ENCODE data around the gene PRDM16. TPM values are rescaled to one million over a fixed set of nuclear protein-coding genes. Genes with fewer than 3 reads are reported as not detected.

PRDM16 gene
- total RNA-seq, 1 experiment from 2014 or later = 0.17 TPM

DNA sequence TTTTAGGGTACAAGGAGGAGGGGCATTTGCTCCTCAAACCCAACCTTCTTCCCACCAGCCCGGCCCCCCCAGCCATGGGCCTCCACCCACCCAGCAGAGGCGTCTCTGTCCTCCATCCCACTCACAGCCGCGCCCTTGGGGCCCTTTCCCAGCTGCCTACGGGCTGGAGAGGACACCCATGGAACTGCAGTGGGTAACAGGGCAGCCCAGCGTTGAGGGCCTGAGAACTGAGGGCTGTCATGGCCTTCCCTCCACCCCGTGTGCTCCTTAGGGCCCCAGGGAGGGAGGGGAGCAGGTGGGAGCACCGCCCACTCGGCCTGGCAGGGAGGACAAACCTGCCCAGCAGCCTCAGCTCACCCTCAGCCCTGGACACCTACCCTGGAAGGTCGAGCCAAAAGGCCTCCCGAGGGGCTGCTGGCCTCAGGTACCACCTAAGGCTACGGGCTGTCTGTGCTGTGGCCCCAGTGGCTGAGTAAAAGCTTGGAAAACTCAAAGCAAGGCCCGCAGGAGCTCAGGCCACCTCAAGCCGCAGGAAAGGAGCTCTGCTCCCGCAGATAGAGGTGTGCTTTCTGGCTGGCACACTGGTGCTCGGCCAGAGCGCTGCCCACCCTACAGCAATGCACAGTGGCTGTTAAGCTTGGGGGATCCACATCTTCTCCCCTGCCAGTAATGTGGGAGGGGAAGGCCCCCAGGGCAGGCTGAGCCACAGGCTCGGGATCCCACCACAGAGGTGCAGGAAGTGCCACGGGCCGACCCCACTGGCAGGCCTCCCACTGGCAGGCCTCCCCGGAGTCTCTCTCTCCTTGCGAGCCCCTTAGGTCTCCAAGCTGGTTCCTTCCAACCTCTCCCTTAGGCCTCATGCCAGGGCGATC, 383.2 kb downstream of the PRDM16 start:
- H3K4me3 Mint-ChIP-seq = no peak overlapping the region; a peak in 1 of 5 replicates
- Histone ChIP-seq H3K9ac (ENCODE audit: extremely low read depth, insufficient read length, low read length) (no peak overlapping the region), H4K8ac (replicated peaks; ENCODE audit: insufficient read length, low read depth, low read length) (no peak overlapping the region), H4K5ac (ENCODE audit: insufficient read length, low read depth, low read length) (no peak overlapping the region), H3K9me3 (ENCODE audit: control insufficient read depth, low read depth, low read length) (no peaks in the 10 kb centered on the region), H2BK5ac (ENCODE audit: insufficient read length, low read length) (no peak overlapping the region), H3K27me3 (ENCODE audit: insufficient read depth, low read length) (no peaks in the 10 kb centered on the region), H2BK120ac (ENCODE audit: low read depth, low read length, poor library complexity, severe bottlenecking) (no peak overlapping the region), H4K20me1 (ENCODE audit: control insufficient read depth, insufficient read depth, insufficient read length) (no peaks in the 10 kb centered on the region), H3K23me2 (ENCODE audit: insufficient read length, low read depth, low read length, poor library complexity, severe bottlenecking) (peaks cover 3% of the 10 kb centered on the region), H3K4me2 (ENCODE audit: insufficient read depth, insufficient read length, low read length) (no peak overlapping the region), H4K91ac (ENCODE audit: insufficient read length, low read depth, low read length) (no peak overlapping the region), H3K79me2 (ENCODE audit: insufficient read depth, low read length) (no peaks in the 10 kb centered on the region; the same call in 1 of the 2 replicates), H2AFZ (ENCODE audit: low read length) (no peak overlapping the region), H3K23ac (ENCODE audit: insufficient read length, low read depth, low read length) (no peak overlapping the region), H3K4me1 (ENCODE audit: insufficient read depth, low read length) (no peaks in the 10 kb centered on the region), H3K14ac (ENCODE audit: insufficient read depth, low read length) (no peak overlapping the region), H2BK15ac (ENCODE audit: low read depth, low read length) (no peak overlapping the region), H2BK20ac (ENCODE audit: low read depth, low read length, poor library complexity, severe bottlenecking) (no peak overlapping the region), H3K4ac (ENCODE audit: low read depth, low read length) (no peak overlapping the region), H3K18ac (ENCODE audit: insufficient read length, low read depth, low read length) (no peak overlapping the region), H3K27ac (ENCODE audit: insufficient read length, low read depth, low read length) (no peak overlapping the region), H2AK5ac (ENCODE audit: insufficient read length, low read length) (no peak overlapping the region), H3K79me1 (ENCODE audit: insufficient read depth, low read depth, low read length, poor library complexity, severe bottlenecking) (peaks cover 7% of the 10 kb centered on the region), H3K56ac (ENCODE audit: insufficient read length, low read depth, low read length) (no peak overlapping the region), H2BK12ac (ENCODE audit: insufficient read length, low read depth, low read length) (no peak overlapping the region), H3T11ph (ENCODE audit: low read length) (no peak overlapping the region)
- no CpG with 5 or more reads among the region's 23 CpGs for WGBS (ENCODE audit: extremely low coverage, insufficient read length, low lambda C conversion rate)
- H3K4me1 Mint-ChIP-seq = peaks cover 7 to 12% of the 10 kb centered on the region in 2 experiments; a peak in 3 of 4 replicates
- H3K9me3 Mint-ChIP-seq = peaks cover 0 to 4% of the 10 kb centered on the region in 2 experiments; a peak in 2 of 5 replicates
- peaks cover 0 to 3% (median 2%) of the 10 kb centered on the region in 3 experiments; a peak in 2 of 7 replicates for H3K36me3 Mint-ChIP-seq (ENCODE audit: insufficient read depth in 1 of 3, low read depth in 3 of 3)
- no peak for DNase-seq
- H3K27ac Mint-ChIP-seq = no peak overlapping the region
- TF ChIP-seq, protein P1, sequence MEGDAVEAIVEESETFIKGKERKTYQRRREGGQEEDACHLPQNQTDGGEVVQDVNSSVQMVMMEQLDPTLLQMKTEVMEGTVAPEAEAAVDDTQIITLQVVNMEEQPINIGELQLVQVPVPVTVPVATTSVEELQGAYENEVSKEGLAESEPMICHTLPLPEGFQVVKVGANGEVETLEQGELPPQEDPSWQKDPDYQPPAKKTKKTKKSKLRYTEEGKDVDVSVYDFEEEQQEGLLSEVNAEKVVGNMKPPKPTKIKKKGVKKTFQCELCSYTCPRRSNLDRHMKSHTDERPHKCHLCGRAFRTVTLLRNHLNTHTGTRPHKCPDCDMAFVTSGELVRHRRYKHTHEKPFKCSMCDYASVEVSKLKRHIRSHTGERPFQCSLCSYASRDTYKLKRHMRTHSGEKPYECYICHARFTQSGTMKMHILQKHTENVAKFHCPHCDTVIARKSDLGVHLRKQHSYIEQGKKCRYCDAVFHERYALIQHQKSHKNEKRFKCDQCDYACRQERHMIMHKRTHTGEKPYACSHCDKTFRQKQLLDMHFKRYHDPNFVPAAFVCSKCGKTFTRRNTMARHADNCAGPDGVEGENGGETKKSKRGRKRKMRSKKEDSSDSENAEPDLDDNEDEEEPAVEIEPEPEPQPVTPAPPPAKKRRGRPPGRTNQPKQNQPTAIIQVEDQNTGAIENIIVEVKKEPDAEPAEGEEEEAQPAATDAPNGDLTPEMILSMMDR (conservative IDR thresholded peaks at IDR 0.05) = no peak
- H3K27me3 Mint-ChIP-seq (ENCODE audit: low read depth) = peaks cover 13% of the 10 kb centered on the region

Data from H9 (cell line).